Parathyroid adenoma (tissue), 2 donors: Measurements from ENCODE around the gene ZC3H12C.

Experiments used
- H2AFZ ChIP-seq: fragments of 300-600 bp; sonication (generic); one replicate; pipeline ENCODE4 v1.7.0; 2017; ENCODE audit warnings: antibody characterized with exemption, mild to moderate bottlenecking
- H3K27ac ChIP-seq: fragments of 300-600 bp; sonication (generic); one replicate; pipeline ENCODE4 v1.7.0; 2017
- H3K27me3 ChIP-seq: fragments of 300-600 bp; sonication (generic); one replicate; pipeline ENCODE4 v1.7.0; 2017; ENCODE audit warnings: low read length; ENCODE audit not compliant: control insufficient read depth, insufficient read depth
- H3K36me3 ChIP-seq: fragments of 300-600 bp; sonication (generic); one replicate; pipeline ENCODE4 v1.7.0; 2017; ENCODE audit warnings: low read length; ENCODE audit not compliant: control insufficient read depth, insufficient read depth
- H3K4me1 ChIP-seq: fragments of 300-600 bp; sonication (generic); one replicate; pipeline ENCODE4 v1.7.0; 2017; ENCODE audit warnings: control low read depth
- H3K4me2 ChIP-seq: fragments of 300-600 bp; sonication (generic); one replicate; pipeline ENCODE4 v1.7.0; 2017; ENCODE audit warnings: low read length
- H3K4me3 ChIP-seq: fragments of 300-600 bp; sonication (generic); one replicate; pipeline ENCODE4 v1.7.0; 2017; ENCODE audit warnings: low read depth, low read length
- H3K79me2 ChIP-seq: fragments of 300-600 bp; sonication (generic); one replicate; pipeline ENCODE4 v1.7.0; 2017; ENCODE audit warnings: control low read depth
- H3K9ac ChIP-seq: fragments of 300-600 bp; sonication (generic); one replicate; pipeline ENCODE4 v1.7.0; 2017; ENCODE audit warnings: mild to moderate bottlenecking
- H3K9me3 ChIP-seq: fragments of 300-600 bp; sonication (generic); one replicate; pipeline ENCODE4 v1.7.0; 2017; ENCODE audit warnings: low read length; ENCODE audit not compliant: control insufficient read depth
- TF ChIP-seq, protein P1 (sequence below): fragments of 300-600 bp; sonication (generic); IDR thresholded peaks from one replicate; pipeline ENCODE4 v1.7.0; 2017; ENCODE audit warnings: antibody characterized with exemption, mild to moderate bottlenecking
- donor health status: primary hyperparathyroidism.

The ZC3H12C gene

DNA sequence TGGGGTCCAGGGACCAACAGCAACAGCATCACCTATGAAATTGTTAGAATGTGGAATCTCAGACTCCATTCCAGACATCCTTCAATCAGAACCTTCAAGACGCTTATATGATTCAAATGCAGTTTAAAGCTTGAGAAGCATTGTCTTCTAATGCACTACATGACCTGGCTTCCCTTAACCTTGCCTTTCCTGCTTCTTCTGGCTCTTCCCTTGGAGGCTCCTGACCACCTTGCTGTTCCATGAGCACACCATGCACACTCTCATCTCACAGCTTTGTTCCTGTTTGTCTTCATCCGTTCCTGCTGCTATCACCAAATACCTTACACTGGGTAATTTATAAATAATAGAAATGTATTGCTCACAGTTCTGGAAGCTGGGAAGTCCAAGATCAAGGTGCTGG lies 26.1 kb downstream of the ZC3H12C start:
- TF ChIP-seq, protein P1, sequence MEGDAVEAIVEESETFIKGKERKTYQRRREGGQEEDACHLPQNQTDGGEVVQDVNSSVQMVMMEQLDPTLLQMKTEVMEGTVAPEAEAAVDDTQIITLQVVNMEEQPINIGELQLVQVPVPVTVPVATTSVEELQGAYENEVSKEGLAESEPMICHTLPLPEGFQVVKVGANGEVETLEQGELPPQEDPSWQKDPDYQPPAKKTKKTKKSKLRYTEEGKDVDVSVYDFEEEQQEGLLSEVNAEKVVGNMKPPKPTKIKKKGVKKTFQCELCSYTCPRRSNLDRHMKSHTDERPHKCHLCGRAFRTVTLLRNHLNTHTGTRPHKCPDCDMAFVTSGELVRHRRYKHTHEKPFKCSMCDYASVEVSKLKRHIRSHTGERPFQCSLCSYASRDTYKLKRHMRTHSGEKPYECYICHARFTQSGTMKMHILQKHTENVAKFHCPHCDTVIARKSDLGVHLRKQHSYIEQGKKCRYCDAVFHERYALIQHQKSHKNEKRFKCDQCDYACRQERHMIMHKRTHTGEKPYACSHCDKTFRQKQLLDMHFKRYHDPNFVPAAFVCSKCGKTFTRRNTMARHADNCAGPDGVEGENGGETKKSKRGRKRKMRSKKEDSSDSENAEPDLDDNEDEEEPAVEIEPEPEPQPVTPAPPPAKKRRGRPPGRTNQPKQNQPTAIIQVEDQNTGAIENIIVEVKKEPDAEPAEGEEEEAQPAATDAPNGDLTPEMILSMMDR, result no peak
- Histone ChIP-seq H3K4me1 (no peaks in the 10 kb centered on the region), H3K79me2 (no peaks in the 10 kb centered on the region), H3K4me2 (no peak overlapping the region), H3K9me3 (no peaks in the 10 kb centered on the region), H3K4me3 (no peak overlapping the region), H3K27me3 (no peaks in the 10 kb centered on the region), H3K27ac (no peak overlapping the region), H3K9ac (no peak overlapping the region), H2AFZ (no peak overlapping the region), H3K36me3 (no peaks in the 10 kb centered on the region)

DNA sequence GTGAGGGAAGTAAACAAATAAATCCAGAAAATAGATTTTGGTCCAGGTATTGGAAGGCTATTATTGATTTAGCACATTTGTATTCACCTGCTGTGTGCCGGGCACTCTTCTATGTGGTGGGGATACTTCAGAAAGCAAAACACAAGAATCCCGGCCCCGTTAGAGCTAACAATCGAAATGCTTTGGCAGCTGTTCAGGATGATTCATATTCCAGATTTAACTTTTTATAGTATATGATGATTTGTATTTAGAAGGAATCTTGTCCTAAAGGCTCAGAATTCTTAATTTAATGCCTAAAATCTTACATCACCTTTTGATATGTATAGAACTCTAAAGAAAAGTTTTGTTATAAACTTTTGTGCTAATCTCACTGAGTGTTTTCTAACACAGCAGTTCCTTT lies 28.0 kb downstream of the ZC3H12C start:
- H3K79me2 ChIP-seq, result no peaks in the 10 kb centered on the region
- TF ChIP-seq, protein P1, result no peak
- no peak overlapping the region for H2AFZ ChIP-seq

DNA sequence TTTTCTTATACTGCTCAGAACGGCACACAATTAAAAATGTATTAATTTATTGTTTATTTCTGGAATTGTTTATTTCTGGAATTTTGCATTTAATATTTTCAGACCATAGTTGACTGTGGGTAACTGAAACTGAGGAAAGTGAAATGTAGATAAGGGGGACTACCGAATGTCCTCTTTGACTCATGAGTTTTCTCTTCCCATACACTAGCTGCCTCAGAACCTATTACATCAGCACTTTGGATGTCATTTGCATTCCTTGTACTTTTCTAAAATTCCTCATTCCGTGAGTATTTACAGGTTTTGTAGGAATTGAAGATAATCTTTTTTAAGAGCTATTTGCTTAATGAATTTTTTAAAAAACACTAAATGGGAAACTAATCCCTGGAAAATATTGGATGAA lies 29.8 kb downstream of the ZC3H12C start:
- H3K4me2 ChIP-seq, result no peak overlapping the region
- no peak overlapping the region for H2AFZ ChIP-seq
- H3K79me2 ChIP-seq, result no peaks in the 10 kb centered on the region
- no peak overlapping the region for H3K9ac ChIP-seq
- H3K9me3 ChIP-seq, result no peaks in the 10 kb centered on the region
- H3K4me3 ChIP-seq, result no peak overlapping the region
- H3K27me3 ChIP-seq, result no peaks in the 10 kb centered on the region
- H3K4me1 ChIP-seq, result no peaks in the 10 kb centered on the region
- H3K36me3 ChIP-seq, result no peaks in the 10 kb centered on the region
- no peak overlapping the region for H3K27ac ChIP-seq
- TF ChIP-seq, protein P1, result no peak

More for the DNA sequence above, 28.0 kb downstream of the ZC3H12C start:
- Histone ChIP-seq H3K9me3 (no peaks in the 10 kb centered on the region), H3K4me3 (no peak overlapping the region), H3K27ac (no peak overlapping the region), H3K4me1 (no peaks in the 10 kb centered on the region), H3K27me3 (no peaks in the 10 kb centered on the region), H3K9ac (no peak overlapping the region), H3K4me2 (no peak overlapping the region), H3K36me3 (no peaks in the 10 kb centered on the region)

DNA sequence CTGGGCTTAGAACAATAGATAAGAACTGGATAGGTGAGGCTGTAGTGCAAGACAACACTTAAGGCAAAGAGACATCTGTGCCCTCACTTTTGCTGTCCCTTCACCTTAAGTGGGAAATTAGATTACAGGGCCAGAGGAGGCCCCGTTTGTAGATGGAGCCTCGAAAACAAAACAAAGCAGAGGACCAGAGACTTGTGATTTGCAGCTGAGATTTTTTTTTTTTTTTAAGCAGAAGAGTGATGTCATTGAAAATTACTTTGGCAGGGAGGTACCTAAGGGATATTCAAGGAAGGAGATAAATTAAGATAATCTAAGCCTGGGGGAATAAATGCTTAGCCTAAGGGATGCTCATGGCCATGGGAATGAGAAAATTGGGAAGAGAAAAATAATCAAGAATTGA lies 31.4 kb downstream of the ZC3H12C start:
- Histone ChIP-seq H3K27ac (no peak overlapping the region), H2AFZ (no peak overlapping the region), H3K4me3 (no peak overlapping the region), H3K4me2 (no peak overlapping the region), H3K9ac (no peak overlapping the region), H3K79me2 (no peaks in the 10 kb centered on the region), H3K4me1 (no peaks in the 10 kb centered on the region), H3K36me3 (no peaks in the 10 kb centered on the region), H3K9me3 (no peaks in the 10 kb centered on the region), H3K27me3 (no peaks in the 10 kb centered on the region)
- TF ChIP-seq, protein P1, result no peak

DNA sequence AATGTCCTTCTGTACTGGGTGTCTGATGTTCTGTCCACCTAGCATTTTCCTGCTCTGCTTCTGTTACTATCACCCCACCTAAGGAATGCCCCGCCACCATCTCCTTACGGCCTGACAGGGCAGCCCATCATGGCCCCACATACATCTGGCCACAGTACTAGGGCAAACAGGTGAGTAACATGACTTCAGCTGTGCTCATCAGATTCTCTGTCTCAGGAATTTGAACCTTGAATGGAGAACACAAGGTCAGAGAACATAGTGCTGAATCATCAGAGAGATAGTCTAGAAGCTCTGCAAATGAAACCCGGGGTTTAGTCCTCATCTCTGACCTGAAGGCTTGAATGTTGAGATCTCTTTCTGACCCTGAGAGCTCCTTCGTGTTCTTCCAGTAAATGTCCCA lies 32.4 kb downstream of the ZC3H12C start:
- H3K9ac ChIP-seq, result no peak overlapping the region
- H3K36me3 ChIP-seq, result no peaks in the 10 kb centered on the region
- H3K4me1 ChIP-seq, result no peaks in the 10 kb centered on the region
- no peaks in the 10 kb centered on the region for H3K9me3 ChIP-seq
- H3K4me3 ChIP-seq, result no peak overlapping the region
- TF ChIP-seq, protein P1, result no peak
- no peak overlapping the region for H3K4me2 ChIP-seq
- H2AFZ ChIP-seq, result no peak overlapping the region
- no peaks in the 10 kb centered on the region for H3K27me3 ChIP-seq
- H3K27ac ChIP-seq, result no peak overlapping the region
- no peaks in the 10 kb centered on the region for H3K79me2 ChIP-seq
